Karpas-422 (cell line): ENCODE measurements around the gene PRKAA2. TPM values are rescaled to one million over a fixed set of nuclear protein-coding genes. Genes with fewer than 3 reads are reported as not detected.
"Not testable (repeated sequence)": the region's sequence is repeated elsewhere in the genome, so short reads cannot be mapped to it uniquely, and the experiment has no call there.

ENCODE experiments used
- DNase-seq: peaks from one replicate; pipeline ENCODE4 v3.0.0-alpha.2; 2015
- H2AFZ ChIP-seq: fragments of 200-600 bp; sonication (generic); 2 replicates; pipeline ENCODE4 v1.6.1; 2014; ENCODE audit warnings: antibody characterized with exemption, low read length, mixed read lengths
- H3K27ac ChIP-seq: fragments of 200-600 bp; sonication (generic); 2 replicates; pipeline ENCODE4 v1.5.1; 2014; ENCODE audit warnings: mild to moderate bottlenecking, low read length, moderate library complexity
- H3K27me3 ChIP-seq: fragments of 200-600 bp; sonication (generic); 2 replicates; pipeline ENCODE4 v1.6.1; 2014; ENCODE audit warnings: low read length, mixed read lengths
- H3K36me3 ChIP-seq: fragments of 200-600 bp; sonication (generic); 2 replicates; pipeline ENCODE4 v1.6.1; 2014; ENCODE audit warnings: low read length, mixed read lengths; ENCODE audit not compliant: insufficient read depth
- H3K4me1 ChIP-seq: fragments of 200-600 bp; sonication (generic); 2 replicates; pipeline ENCODE4 v1.6.1; 2014; ENCODE audit warnings: mild to moderate bottlenecking, low read length, mixed read lengths
- H3K4me2 ChIP-seq: fragments of 200-600 bp; sonication (generic); 2 replicates; pipeline ENCODE4 v1.6.1; 2014; ENCODE audit warnings: low read length, low read depth, mild to moderate bottlenecking; ENCODE audit not compliant: poor library complexity, severe bottlenecking
- H3K4me3 ChIP-seq: fragments of 200-600 bp; sonication (generic); 2 replicates; pipeline ENCODE4 v1.5.1; 2014; ENCODE audit warnings: mild to moderate bottlenecking, antibody characterized with exemption, low read length, mixed read lengths
- H3K79me2 ChIP-seq: fragments of 200-600 bp; sonication (generic); 2 replicates; pipeline ENCODE4 v1.6.1; 2014; ENCODE audit warnings: mild to moderate bottlenecking, low read length, mixed read lengths
- H3K9ac ChIP-seq: fragments of 200-600 bp; sonication (generic); 2 replicates; pipeline ENCODE4 v1.6.0; 2014; ENCODE audit warnings: low read length
- H3K9me2 ChIP-seq: fragments of 200-600 bp; sonication (generic), shearing (Covaris generic); replicated peaks from 2 replicates; pipeline ENCODE4 v1.6.0; 2014; ENCODE audit warnings: mild to moderate bottlenecking, low read length, moderate library complexity; ENCODE audit not compliant: insufficient read depth
- H3K9me3 ChIP-seq: fragments of 300-700, 200-600 bp; sonication (generic); 2 replicates; pipeline ENCODE4 v1.6.1; 2014; ENCODE audit warnings: low read length, mixed read lengths
- H4K20me1 ChIP-seq: fragments of 200-600 bp; sonication (generic); 2 replicates; pipeline ENCODE4 v1.6.1; 2014; ENCODE audit warnings: mild to moderate bottlenecking, antibody characterized with exemption, low read length, low read depth; ENCODE audit not compliant: insufficient read depth
- total RNA-seq: library from RNA; depleted of rRNA; stranded (reverse); fragments of >200 nt; shearing (Covaris generic); gene quantifications from 2 replicates; pipeline ENCODE4 v1.2.3, GENCODE V29; 2014; ENCODE audit warnings: low replicate concordance; rRNA removed

Gene PRKAA2
- total RNA-seq, result not detected in 2 replicates

DNA sequence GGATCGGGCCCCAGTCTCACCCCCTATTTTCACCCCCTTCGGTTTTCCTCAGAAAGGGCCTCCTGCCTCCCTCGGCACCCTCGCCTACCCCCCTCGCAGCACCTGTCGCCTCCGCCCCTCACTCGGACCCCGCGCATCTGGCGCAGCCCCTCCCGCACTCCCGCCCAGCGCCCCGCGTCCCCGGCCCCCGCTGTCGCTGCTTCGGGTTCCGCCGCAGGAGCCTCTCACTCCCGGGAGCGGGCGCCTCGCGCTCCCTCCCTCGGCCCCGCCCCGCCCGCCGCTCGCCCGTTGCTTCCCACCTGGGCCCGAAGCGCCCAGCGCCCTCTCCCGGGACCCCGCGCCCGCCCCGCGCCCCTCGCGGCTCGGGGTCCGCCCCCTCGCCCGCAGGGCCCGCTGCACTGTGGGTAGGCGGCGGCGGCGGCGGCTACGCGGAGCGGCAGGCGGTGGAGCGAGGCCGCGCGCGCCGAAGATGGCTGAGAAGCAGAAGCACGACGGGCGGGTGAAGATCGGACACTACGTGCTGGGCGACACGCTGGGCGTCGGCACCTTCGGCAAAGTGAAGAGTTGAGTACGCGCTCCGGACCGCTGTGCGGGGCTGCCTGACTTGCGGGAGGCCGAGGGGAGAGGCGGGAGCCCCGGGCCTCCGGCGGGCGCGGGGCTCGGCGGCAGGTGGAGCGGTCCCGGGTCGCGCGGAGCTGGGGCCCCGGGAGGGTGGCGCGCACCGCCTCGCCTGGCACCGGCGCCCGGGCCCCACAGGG, at the start of gene PRKAA2:
Gene PRKAA2 (plus strand): TSS at position 396 of the 758 bp plus-strand sequence. CDS start 74 bp downstream, at position 470.
- Histone ChIP-seq H3K9ac (no peak within 1 kb of the TSS), H2AFZ (no peak within 1 kb of the TSS), H3K9me2 (no peaks in the 10 kb centered on the region), H3K36me3 (no peaks in the 10 kb centered on the region), H3K4me2 (no peak within 1 kb of the TSS), H3K9me3 (no peaks in the 10 kb centered on the region), H4K20me1 (no peaks in the 10 kb centered on the region), H3K79me2 (no peaks in the 10 kb centered on the region), H3K4me1 (no peaks in the 10 kb centered on the region), H3K27me3 (no peaks in the 10 kb centered on the region), H3K4me3 (no peak within 1 kb of the TSS), H3K27ac (no peak within 1 kb of the TSS)
- no peak for DNase-seq

DNA sequence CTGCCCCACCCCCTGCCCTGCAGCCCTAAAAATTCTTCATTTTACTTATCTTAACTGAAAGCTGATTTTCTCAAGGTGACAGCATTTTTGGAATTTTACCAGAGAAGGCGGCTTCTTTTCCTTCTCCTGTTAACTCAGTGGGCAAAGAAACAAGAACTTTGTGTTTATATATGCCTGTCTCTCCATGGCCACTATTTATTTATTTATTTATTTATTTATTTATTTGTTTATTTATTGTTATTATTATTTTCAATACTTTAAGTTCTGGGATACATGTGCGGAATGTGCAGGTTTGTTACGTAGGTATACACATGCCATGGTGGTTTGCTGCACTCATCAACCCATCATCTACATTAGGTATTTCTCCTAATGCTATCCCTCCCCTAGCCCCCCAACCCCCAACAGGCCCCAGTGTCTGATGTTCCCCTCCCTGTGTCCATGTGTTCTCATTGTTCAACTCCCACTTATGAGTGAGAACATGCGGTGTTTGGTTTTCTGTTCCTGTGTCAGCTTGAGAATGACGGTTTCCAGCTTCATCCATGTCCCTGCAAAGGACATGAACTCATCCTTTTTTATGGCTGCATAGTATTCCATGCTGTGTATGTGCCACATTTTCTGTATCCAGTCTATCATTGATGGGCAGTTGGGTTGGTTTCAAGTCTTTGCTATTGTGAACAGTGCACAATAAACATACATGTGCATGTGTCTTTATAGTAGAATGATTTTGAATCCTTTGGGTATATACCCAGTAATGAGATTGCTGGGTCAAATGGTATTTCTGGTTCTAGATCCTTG, 49.5 kb upstream of the PRKAA2 start:
- H3K4me3 ChIP-seq, H3K27ac ChIP-seq, H3K4me1 ChIP-seq, H3K9me2 ChIP-seq, H3K4me2 ChIP-seq, H2AFZ ChIP-seq, H3K9me3 ChIP-seq, H4K20me1 ChIP-seq, H3K27me3 ChIP-seq, H3K36me3 ChIP-seq, H3K79me2 ChIP-seq, H3K9ac ChIP-seq, DNase-seq: not testable (repeated sequence)

DNA sequence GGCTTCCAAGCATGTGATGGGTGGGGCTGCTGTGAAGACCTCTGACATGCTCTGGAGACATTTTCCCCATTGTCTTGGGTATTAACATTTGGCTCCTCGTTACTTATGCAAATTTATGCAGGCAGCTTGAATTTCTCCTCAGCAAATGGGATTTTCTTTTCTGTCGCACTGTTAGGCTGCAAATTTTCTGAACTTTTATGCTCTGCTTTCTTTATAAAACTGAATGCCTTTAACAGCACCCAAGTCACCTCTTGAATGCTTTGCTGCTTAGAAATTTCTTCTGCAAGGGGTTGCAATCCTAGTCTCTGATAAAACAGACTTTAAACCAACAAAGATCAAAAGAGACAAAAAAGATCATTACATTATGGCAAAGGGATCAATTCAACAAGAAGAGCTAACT, 35.0 kb upstream of the PRKAA2 start:
- not testable (repeated sequence) for H3K4me1 ChIP-seq, H3K9me2 ChIP-seq, H3K9me3 ChIP-seq, H3K4me3 ChIP-seq, H3K36me3 ChIP-seq, DNase-seq, H2AFZ ChIP-seq, H3K4me2 ChIP-seq, H3K79me2 ChIP-seq, H3K27me3 ChIP-seq, H4K20me1 ChIP-seq, H3K9ac ChIP-seq, H3K27ac ChIP-seq

DNA sequence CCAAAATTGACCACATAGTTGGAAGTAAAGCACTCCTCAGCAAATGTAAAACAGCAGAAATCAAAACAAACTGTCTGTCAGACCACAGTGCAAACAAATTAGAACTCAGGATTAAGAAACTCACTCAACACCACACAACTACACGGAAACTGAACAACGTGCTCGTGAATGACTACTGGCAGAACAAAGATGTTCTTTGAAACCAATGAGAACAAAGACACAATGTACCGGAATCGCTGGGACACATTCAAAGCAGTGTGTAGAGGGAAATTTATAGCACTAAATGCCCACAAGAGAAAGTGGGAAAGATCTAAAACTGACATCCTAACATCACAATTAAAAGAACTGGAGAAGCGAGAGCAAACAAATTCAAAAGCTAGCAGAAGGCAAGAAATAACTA, 34.3 kb upstream of the PRKAA2 start:
- H3K9me2 ChIP-seq, H3K4me2 ChIP-seq, H3K9ac ChIP-seq: not testable (repeated sequence)

DNA sequence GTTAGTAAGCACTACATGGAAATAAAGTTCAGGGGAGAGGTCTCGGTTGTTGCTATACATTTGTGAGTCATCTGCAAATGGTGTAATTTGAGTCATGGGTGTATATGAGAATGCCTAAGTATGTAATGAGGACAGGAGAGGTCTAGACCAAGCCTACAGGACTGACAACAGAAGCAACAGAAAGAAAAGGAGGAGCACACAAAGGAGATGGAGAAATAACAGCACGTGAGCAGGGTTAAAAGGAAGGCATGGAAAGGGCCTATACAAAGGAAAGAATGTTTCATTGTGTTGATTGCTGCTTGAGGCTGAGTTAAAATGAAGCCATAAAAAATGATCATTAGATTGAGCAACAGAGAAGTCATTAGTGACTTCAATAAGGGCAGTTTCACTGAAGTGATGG, 28.0 kb upstream of the PRKAA2 start:
- Histone ChIP-seq H3K36me3 (no peaks in the 10 kb centered on the region), H2AFZ (no peak overlapping the region), H3K4me2 (no peak overlapping the region), H3K9me3 (no peaks in the 10 kb centered on the region), H3K27ac (no peak overlapping the region), H3K4me3 (no peak overlapping the region), H4K20me1 (no peaks in the 10 kb centered on the region), H3K79me2 (no peaks in the 10 kb centered on the region), H3K4me1 (no peaks in the 10 kb centered on the region), H3K27me3 (no peaks in the 10 kb centered on the region), H3K9ac (no peak overlapping the region), H3K9me2 (no peaks in the 10 kb centered on the region)
- DNase-seq, result no peak

More for the DNA sequence above, 34.3 kb upstream of the PRKAA2 start:
- H3K27me3 ChIP-seq, H2AFZ ChIP-seq, DNase-seq, H3K36me3 ChIP-seq, H4K20me1 ChIP-seq, H3K4me1 ChIP-seq, H3K9me3 ChIP-seq, H3K79me2 ChIP-seq, H3K4me3 ChIP-seq, H3K27ac ChIP-seq: not testable (repeated sequence)

DNA sequence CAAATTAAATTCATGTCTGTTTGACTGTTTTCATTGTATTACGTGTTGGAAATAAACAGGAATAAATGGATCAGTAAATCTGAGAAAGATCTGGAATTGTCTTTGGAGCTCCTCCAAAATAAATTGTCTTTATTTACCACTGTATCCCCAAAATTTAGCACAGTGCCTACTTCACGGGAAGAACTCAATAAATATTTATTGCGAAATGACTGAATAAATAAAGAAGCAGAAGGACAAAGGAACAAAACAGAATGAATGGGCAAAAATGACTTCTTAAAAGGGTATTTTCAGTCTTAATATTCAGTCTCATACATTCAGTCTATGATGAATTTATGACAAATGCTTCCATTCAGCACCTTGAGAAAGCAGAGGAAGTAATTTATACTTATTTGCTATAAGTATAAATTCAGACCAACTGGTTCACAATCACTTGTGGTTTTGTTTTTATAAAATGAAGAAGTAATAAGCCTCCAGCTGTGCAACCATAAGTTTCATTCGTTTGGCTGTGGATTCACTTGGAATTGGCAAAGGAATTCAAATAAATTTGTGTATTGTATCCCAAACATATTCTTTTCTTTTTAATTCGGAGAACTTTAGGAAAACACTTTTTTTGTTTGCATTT, 19.2 kb upstream of the PRKAA2 start:
- Histone ChIP-seq H3K9me2 (no peaks in the 10 kb centered on the region), H3K79me2 (no peaks in the 10 kb centered on the region), H3K4me1 (peaks cover 5% of the 10 kb centered on the region; the same call in 1 of the 2 replicates), H3K4me3 (no peak overlapping the region), H3K27ac (no peak overlapping the region), H4K20me1 (no peaks in the 10 kb centered on the region), H3K36me3 (no peaks in the 10 kb centered on the region), H2AFZ (no peak overlapping the region), H3K9me3 (no peaks in the 10 kb centered on the region), H3K27me3 (no peaks in the 10 kb centered on the region), H3K9ac (no peak overlapping the region), H3K4me2 (no peak overlapping the region)
- DNase-seq, result no peak

DNA sequence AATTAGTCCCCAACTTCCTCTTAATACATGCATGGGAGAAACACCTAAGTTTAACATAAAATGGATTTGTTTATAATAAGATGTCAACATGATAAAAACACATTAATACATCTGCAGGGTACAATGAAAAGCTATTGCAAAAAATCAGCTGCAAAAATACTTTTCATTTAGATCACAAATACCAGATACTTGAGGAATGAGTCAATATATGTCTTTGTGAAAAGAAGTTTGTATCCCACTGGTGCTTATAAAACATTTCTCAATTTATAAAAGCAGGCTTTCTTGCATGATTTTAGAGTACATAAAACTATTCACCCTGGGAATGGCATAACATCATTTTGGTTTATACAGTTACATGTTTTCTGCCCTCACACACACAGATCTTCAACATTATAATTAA, 18.6 kb upstream of the PRKAA2 start:
- no peak overlapping the region for H3K4me3 ChIP-seq
- no peaks in the 10 kb centered on the region for H3K79me2 ChIP-seq
- no peaks in the 10 kb centered on the region for H4K20me1 ChIP-seq
- no peaks in the 10 kb centered on the region for H3K27me3 ChIP-seq
- no peaks in the 10 kb centered on the region for H3K9me3 ChIP-seq
- no peak overlapping the region for H3K4me2 ChIP-seq
- H3K9ac ChIP-seq, result no peak overlapping the region
- H2AFZ ChIP-seq, result no peak overlapping the region
- no peak for DNase-seq
- H3K36me3 ChIP-seq, result no peaks in the 10 kb centered on the region
- no peaks in the 10 kb centered on the region for H3K9me2 ChIP-seq
- peaks cover 5% of the 10 kb centered on the region; the same call in 1 of the 2 replicates for H3K4me1 ChIP-seq
- no peak overlapping the region for H3K27ac ChIP-seq

DNA sequence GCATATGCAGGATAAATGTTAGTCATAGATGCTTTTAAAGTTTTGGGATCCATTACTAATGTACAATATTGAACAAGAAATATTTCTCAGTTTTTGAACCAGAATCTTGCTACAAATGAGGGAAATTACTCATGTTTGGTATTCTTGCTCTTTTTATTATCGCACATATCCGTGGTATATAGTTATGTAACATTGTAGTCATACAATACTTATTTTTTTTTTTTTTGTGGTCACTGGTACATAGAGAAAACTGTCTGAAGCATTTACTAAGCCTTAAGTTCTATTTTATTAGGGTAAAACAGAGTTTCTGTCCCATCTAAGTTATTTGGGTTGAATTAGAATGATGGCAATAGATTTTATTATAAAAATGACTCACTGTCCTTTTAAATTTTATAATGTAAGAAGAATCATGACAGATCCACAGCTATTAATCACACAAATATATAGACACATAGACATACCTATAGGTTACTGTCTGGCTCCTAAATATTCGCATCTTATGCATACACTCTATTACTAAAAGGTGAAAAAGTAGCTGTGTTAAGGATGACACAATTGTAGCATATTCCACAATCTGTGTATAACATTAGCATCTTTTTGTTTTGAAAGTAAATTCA, 18.0 kb upstream of the PRKAA2 start:
- Histone ChIP-seq H3K9me2 (no peaks in the 10 kb centered on the region), H3K9ac (no peak overlapping the region), H3K36me3 (no peaks in the 10 kb centered on the region), H3K79me2 (no peaks in the 10 kb centered on the region), H3K9me3 (no peaks in the 10 kb centered on the region), H4K20me1 (no peaks in the 10 kb centered on the region), H2AFZ (no peak overlapping the region), H3K4me1 (peaks cover 5% of the 10 kb centered on the region; the same call in 1 of the 2 replicates), H3K27me3 (no peaks in the 10 kb centered on the region), H3K27ac (no peak overlapping the region), H3K4me2 (no peak overlapping the region), H3K4me3 (no peak overlapping the region)
- no peak for DNase-seq
